Smooth muscle cell (in vitro differentiated cells): Measurements from ENCODE around the gene CACNA2D3. TPM values are rescaled to one million over a fixed set of nuclear protein-coding genes. Genes with fewer than 3 reads are reported as not detected.
A peak's percentile ranks its signal among the peaks of the same experiment; 100 is the strongest.

Experiments
- DNase-seq: peaks from one replicate; lab custom pipeline; 2025; ENCODE audit not compliant: unreplicated experiment; lab: John Stamatoyannopoulos, UW
- H2AFZ ChIP-seq: fragments of 200-600 bp; sonication (generic); 2 replicates; pipeline ENCODE4 v1.6.0; 2016; ENCODE audit warnings: antibody characterized with exemption, low read depth, mild to moderate bottlenecking
- H3F3A ChIP-seq: fragments of 200-600 bp; sonication (generic); 2 replicates; pipeline ENCODE4 v1.6.0; 2017; ENCODE audit warnings: antibody characterized with exemption, low read depth
- H3K27ac ChIP-seq: fragments of 200-600 bp; sonication (generic); 2 replicates; pipeline ENCODE4 v1.5.1; 2016; ENCODE audit warnings: low read depth, mild to moderate bottlenecking
- H3K27me3 ChIP-seq: fragments of 200-600 bp; sonication (generic); 2 replicates; pipeline ENCODE4 v1.6.1; 2016; ENCODE audit warnings: low read depth, mild to moderate bottlenecking
- H3K36me3 ChIP-seq: fragments of 200-600 bp; sonication (generic); 2 replicates; pipeline ENCODE4 v1.5.1; 2016; ENCODE audit warnings: low read depth
- H3K4me1 ChIP-seq: fragments of 200-600 bp; sonication (generic); 2 replicates; pipeline ENCODE4 v1.5.1; 2016; ENCODE audit warnings: low read depth
- H3K4me2 ChIP-seq: fragments of 200-600 bp; sonication (generic); 2 replicates; pipeline ENCODE4 v1.6.0; 2016; ENCODE audit warnings: mild to moderate bottlenecking
- H3K4me3 ChIP-seq: fragments of 200-600 bp; sonication (generic); 2 replicates; pipeline ENCODE4 v1.5.1; 2016; ENCODE audit warnings: mild to moderate bottlenecking
- H3K79me2 ChIP-seq: fragments of 200-600 bp; sonication (generic); 2 replicates; pipeline ENCODE4 v1.6.0; 2016; ENCODE audit warnings: low read depth, mild to moderate bottlenecking
- H3K9ac ChIP-seq: fragments of 200-600 bp; sonication (generic); 2 replicates; pipeline ENCODE4 v1.6.0; 2016; ENCODE audit warnings: low read depth
- H3K9me3 ChIP-seq: fragments of 200-600 bp; sonication (generic); replicated peaks from 2 replicates; pipeline ENCODE4 v1.5.1; 2016; ENCODE audit warnings: low read depth
- H4K20me1 ChIP-seq: fragments of 200-600 bp; sonication (generic); 2 replicates; pipeline ENCODE4 v1.6.0; 2016; ENCODE audit warnings: low read depth
- WGBS: methylation state at CpG from one replicate; pipeline ENCODE4 v1.1.7; 2016; ENCODE audit warnings: low lambda C conversion rate; 5-methylcytosine and 5-hydroxymethylcytosine counted together
- polyA plus RNA-seq: library from polyadenylated mRNA; unstranded; fragments of >200 nt; fragmentation: Nextera tagmentation; extraction: Ambion mirVana; gene quantifications from 2 replicates; pipeline ENCODE4 v1.2.1, GENCODE V29; 2016
- total RNA-seq: library from RNA; depleted of rRNA; stranded (reverse); fragments of >200 nt; gene quantifications from 2 replicates; pipeline ENCODE4 v1.2.3, GENCODE V29; 2014
- TF ChIP-seq, protein P1 (sequence below): fragments of 200-600 bp; sonication (generic); IDR thresholded peaks from 2 replicates; pipeline ENCODE4 v1.5.1; 2017; ENCODE audit warnings: borderline replicate concordance, mild to moderate bottlenecking, antibody characterized with exemption; ENCODE audit not compliant: insufficient read depth, poor library complexity, severe bottlenecking

CACNA2D3 gene
- total and polyA plus RNA-seq, 2 experiments from 2014 or later: 0.15 to 0.90 TPM

DNA sequence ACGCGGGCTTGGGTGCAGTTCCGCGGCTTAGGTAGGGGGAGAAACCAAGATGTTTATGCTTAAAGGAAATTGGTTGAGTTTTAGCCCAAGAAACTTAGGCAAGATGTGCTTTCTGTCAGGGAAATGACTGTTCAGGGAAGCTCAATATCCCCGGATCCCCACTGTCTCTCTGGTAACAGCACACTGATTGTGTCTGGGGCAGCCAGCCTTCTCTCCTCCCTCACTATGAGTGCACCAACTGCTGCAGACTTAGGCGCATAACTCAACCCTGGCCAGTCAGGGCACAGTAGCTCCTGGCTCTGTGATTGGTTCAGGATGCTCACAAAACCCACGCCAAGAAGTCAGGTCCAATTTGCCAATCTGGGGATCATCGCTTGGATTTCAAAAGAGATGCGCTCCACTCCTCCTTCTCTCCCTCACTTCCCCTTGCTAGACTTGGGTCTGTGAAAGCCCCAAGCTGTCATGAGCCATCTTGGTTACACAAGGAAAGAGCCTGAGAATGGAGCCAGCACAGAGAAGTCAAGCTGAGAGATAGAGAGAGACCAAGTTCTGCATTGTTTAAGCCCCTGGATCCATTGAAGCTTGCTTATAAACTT is 42.5 kb upstream of the CACNA2D3 start:
- 70% methylated on average over 9 of the region's 9 CpGs for WGBS
- Histone ChIP-seq H3K36me3 (no peaks in the 10 kb centered on the region), H3K4me1 (no peaks in the 10 kb centered on the region), H3K9ac (no peak overlapping the region), H3K27ac (no peak overlapping the region), H3K27me3 (peaks cover 78% of the 10 kb centered on the region), H3K4me3 (no peak overlapping the region), H3K4me2 (no peak overlapping the region), H3K9me3 (no peaks in the 10 kb centered on the region), H3F3A (no peaks in the 10 kb centered on the region), H4K20me1 (no peaks in the 10 kb centered on the region), H2AFZ (no peak overlapping the region), H3K79me2 (no peaks in the 10 kb centered on the region)
- TF ChIP-seq, protein P1, sequence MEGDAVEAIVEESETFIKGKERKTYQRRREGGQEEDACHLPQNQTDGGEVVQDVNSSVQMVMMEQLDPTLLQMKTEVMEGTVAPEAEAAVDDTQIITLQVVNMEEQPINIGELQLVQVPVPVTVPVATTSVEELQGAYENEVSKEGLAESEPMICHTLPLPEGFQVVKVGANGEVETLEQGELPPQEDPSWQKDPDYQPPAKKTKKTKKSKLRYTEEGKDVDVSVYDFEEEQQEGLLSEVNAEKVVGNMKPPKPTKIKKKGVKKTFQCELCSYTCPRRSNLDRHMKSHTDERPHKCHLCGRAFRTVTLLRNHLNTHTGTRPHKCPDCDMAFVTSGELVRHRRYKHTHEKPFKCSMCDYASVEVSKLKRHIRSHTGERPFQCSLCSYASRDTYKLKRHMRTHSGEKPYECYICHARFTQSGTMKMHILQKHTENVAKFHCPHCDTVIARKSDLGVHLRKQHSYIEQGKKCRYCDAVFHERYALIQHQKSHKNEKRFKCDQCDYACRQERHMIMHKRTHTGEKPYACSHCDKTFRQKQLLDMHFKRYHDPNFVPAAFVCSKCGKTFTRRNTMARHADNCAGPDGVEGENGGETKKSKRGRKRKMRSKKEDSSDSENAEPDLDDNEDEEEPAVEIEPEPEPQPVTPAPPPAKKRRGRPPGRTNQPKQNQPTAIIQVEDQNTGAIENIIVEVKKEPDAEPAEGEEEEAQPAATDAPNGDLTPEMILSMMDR: no peak
- no peak for DNase-seq

DNA sequence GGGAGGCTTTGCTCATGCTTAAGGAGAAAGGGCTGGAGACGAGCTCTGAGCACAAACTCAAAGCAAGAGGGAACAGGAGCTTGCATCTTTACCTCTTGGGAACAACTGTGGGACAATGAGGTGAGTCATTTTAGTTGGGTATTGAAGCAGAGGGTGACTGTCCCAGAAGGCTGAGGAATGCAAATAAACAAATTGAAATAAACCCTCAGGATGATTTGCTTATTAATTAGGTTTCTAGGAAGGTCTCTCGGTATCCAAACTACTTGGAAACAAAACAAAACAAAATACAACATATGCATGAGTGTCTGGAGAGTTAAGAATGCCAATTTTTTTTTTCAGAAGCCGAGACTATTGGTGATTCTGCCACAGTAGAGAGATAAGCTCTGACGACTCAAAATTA is 38.4 kb upstream of the CACNA2D3 start:
- Histone ChIP-seq H3K79me2 (no peaks in the 10 kb centered on the region), H3K27me3 (peaks cover 100% of the 10 kb centered on the region), H3K9ac (no peak overlapping the region), H3K4me3 (no peak overlapping the region), H2AFZ (no peak overlapping the region), H3K27ac (no peak overlapping the region), H3K36me3 (no peaks in the 10 kb centered on the region), H3K4me2 (no peak overlapping the region), H3F3A (no peaks in the 10 kb centered on the region), H4K20me1 (no peaks in the 10 kb centered on the region), H3K9me3 (no peaks in the 10 kb centered on the region), H3K4me1 (peaks cover 5% of the 10 kb centered on the region)
- no peak for DNase-seq
- TF ChIP-seq, protein P1: no peak
- WGBS: 89% methylated on average over 4 of the region's 4 CpGs

DNA sequence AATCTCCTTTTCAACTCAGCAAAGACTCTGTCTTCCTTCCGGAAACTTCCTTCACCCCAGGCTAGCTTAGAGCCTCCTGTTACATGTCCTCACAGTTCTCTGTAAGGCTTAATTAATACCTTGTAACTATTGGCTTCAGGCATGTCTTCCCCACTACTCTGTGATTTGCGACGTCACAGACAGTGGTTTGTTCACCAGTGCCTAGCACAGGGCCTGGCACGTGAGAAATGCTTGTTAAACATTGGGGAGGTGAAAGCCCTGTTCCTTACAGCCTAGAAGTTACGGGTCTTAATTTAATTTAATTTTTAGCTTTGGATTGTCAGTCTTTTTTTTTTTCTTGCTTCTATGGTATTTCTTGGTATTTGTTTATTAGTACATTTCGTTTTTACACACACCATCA is 36.4 kb upstream of the CACNA2D3 start:
- Histone ChIP-seq H3K4me1 (peaks cover 5% of the 10 kb centered on the region), H3K36me3 (no peaks in the 10 kb centered on the region), H4K20me1 (no peaks in the 10 kb centered on the region), H3K27ac (no peak overlapping the region), H3K9me3 (no peaks in the 10 kb centered on the region), H3K9ac (no peak overlapping the region), H3K4me2 (no peak overlapping the region), H3F3A (no peaks in the 10 kb centered on the region), H2AFZ (no peak overlapping the region), H3K79me2 (no peaks in the 10 kb centered on the region), H3K4me3 (no peak overlapping the region), H3K27me3 (peaks cover 99% of the 10 kb centered on the region)
- DNase-seq: no peak
- 73% methylated on average over 6 of the region's 6 CpGs for whole genome bisulfite sequencing
- TF ChIP-seq, protein P1: no peak

DNA sequence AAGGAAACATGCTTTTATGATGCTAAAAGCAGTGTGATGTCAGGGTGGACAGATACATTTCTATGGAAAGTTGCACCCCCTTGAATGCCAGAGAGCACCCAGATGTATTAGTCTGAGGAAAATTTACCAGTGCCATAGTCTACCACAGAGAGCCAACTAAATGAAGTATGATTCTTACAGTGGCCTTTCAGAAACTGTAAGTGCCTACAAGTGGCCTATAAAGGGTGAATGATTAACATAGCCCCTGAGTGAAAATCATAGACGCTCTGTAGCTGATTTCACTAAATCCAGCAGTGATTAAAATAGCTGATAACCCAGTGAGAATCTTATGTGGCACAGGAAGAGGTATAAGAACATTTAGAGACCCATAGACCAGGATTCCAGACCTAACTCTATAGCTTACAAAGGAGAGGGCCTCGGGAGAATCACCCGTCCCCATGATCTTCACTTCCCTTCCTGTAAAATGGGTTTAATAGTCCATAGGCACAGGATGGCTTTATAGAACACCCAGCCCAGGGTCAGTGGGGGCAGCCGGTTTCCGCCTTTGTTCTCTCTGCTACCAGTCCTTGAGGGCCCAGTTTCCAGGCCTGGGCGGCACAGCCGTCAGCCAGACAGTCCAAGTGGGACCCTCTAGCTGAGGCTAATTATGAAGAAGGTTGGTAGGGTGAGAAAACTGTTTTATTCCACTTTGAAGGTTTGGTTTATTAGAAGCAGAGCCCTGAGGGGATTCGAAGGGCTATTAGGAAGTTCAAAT is 35.5 kb upstream of the CACNA2D3 start:
- Histone ChIP-seq H3K4me1 (peaks cover 5% of the 10 kb centered on the region), H3K4me3 (no peak overlapping the region), H3K4me2 (peak overlapping the region; percentile 83), H3K9ac (no peak overlapping the region), H3K9me3 (no peaks in the 10 kb centered on the region), H3F3A (no peaks in the 10 kb centered on the region), H3K27ac (no peak overlapping the region), H3K79me2 (no peaks in the 10 kb centered on the region), H3K36me3 (no peaks in the 10 kb centered on the region), H3K27me3 (peaks cover 90% of the 10 kb centered on the region), H2AFZ (no peak overlapping the region), H4K20me1 (no peaks in the 10 kb centered on the region)
- DNase-seq: no peak
- WGBS: 80% methylated on average over 8 of the region's 8 CpGs
- TF ChIP-seq, protein P1: no peak
